Measurements from ENCODE around the gene MACO1.

GRCh38 chr1:25432749-25433388 is 2.2 kb downstream of the MACO1 start:
- TF ChIP-seq EZH2phosphoT487 (IDR thresholded peaks at IDR 0.05; ENCODE audit: borderline replicate concordance, low read length) = no peak
- TF ChIP-seq, protein P1, sequence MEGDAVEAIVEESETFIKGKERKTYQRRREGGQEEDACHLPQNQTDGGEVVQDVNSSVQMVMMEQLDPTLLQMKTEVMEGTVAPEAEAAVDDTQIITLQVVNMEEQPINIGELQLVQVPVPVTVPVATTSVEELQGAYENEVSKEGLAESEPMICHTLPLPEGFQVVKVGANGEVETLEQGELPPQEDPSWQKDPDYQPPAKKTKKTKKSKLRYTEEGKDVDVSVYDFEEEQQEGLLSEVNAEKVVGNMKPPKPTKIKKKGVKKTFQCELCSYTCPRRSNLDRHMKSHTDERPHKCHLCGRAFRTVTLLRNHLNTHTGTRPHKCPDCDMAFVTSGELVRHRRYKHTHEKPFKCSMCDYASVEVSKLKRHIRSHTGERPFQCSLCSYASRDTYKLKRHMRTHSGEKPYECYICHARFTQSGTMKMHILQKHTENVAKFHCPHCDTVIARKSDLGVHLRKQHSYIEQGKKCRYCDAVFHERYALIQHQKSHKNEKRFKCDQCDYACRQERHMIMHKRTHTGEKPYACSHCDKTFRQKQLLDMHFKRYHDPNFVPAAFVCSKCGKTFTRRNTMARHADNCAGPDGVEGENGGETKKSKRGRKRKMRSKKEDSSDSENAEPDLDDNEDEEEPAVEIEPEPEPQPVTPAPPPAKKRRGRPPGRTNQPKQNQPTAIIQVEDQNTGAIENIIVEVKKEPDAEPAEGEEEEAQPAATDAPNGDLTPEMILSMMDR (IDR thresholded peaks at IDR 0.05; ENCODE audit: low read depth, low read length, poor library complexity, severe bottlenecking) = no peak

Measured in DOHH2 (cell line).